GM21381 (cell line): ENCODE data around the gene KDM6A.
"Not testable (repeated sequence)": the region's sequence is repeated elsewhere in the genome, so short reads cannot be mapped to it uniquely, and the experiment has no call there.

Source experiments
- ATAC-seq: cut with Tn5 transposase; IDR thresholded peaks from one replicate; pipeline ENCODE4 v1.9.1; 2021; ENCODE audit warnings: mild to moderate bottlenecking, moderate library complexity; ENCODE audit not compliant: unreplicated experiment

Gene KDM6A

DNA sequence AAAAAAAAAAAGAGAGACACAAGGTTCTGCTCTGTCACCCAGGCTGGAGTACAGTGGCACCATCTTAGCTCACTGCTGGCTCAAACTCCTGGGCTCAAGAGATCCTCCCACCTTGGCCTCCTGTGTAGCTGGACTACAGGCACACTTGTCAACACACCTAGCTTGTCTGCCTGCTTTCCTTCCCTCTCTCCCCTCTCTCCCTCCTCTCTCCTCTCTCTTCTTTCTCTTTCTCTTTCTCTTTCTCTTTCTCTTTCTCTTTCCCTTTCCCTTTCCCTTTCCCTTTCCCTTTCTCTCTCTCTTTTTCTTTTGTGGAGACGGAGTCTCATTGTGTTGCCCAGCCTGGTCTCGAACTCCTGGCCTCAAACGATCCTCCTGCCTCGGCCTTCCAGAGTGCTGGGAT, 195.6 kb downstream of the KDM6A start:
- no peak for ATAC-seq

GRCh38 chrX:45070116-45071007, 197.4 kb downstream of the KDM6A start:
- no peak for ATAC-seq

GRCh38 chrX:45073011-45073410, 200.0 kb downstream of the KDM6A start:
- ATAC-seq: not testable (repeated sequence)

DNA sequence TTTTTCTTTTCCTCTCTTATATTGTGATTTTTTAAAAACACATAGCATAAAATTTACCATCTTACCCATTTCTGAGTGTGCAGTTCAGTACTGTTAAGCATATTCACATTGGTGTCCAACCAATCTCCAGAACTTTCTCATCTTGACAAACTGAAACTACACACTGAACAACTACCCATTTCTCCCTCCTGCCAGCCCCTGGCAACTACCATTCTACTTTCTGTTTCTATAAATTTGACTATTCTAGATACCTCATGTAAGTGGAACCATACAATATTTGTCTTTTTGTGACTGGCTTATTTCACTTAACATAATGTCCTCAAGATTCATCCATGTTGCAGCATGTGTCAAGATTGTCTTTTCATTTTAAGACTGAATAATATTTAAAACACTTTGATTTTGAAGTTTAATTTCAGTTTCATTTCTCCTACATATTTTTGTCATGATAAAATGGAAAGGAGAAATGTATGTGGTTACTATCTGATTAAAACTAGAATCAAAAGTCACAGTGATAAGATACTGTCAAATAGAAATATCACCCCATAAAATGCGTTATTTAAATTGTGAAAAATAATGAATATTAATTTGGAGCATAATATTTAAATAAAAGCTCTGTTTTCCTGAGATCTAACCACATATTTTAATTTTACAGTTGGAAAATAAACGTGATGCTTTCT, 204.9 kb downstream of the KDM6A start:
- ATAC-seq: peak; percentile 86

- ATAC-seq: no peak
Measured at GRCh38 chrX:45083314-45083713, 210.3 kb downstream of the KDM6A start.

GRCh38 chrX:45110494-45110893, 237.5 kb downstream of the KDM6A start:
- no peak for ATAC-seq

DNA sequence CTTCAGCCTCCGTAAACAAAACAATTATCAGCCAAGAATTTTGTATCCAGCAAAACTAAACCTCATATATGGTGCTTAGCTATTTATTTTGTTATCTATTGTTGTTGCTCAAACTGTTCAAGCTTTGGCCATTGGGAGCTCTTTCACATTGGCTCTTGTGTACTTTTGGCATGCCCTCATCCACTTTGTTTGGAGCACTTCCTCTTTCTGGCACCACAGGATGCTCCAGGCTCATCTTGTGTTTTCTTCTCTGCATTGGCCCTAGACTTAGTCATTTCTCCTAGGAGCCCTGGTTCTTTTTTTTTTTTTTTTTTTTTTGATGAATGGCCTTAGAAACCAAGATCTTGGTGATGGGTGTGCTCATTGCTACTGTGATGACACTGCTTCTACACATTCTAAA, 253.2 kb downstream of the KDM6A start:
- ATAC-seq: no peak

- no peak for ATAC-seq
Measured at GRCh38 chrX:45128896-45129454, 256.0 kb downstream of the KDM6A start.

DNA sequence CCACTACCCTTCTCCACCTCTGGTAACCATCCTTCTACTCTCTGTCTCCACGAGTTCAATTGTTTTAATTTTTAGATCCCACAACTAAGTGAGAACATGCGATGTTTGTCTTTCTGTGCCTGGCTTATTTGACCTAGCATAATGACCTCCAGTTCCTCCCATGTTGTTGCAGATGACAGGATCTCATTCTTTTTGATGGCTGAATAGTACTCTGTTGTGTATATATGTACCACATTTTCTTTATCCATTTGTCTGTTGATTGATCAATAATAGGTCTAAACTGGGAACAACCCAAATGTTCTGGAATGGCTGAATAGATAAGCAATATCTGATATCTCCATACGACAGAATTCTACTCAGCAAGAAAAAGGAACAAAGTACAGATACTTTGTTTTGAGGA, 260.5 kb downstream of the KDM6A start:
- no peak for ATAC-seq

- no peak for ATAC-seq
Measured at GRCh38 chrX:45134315-45134731, 261.3 kb downstream of the KDM6A start.

DNA sequence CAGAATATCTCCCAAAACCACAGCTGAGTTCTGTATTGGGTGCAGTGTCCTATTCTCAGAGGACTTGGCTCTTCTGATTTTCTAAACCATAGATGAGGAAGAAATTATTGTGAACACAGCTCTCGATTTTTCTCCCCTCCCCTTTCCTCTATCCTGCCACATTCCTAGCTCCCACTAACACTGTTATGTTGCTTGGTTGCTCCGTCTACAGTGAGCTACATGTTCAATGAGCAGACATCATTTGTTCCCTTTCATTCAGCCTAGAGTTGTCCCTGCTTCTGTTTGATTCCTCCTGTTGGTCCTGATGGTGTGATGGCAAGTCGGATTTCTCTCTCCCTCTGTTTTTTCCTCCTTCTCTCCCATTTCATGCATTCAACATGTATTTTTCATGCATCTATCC, 261.8 kb downstream of the KDM6A start:
- ATAC-seq: no peak

- ATAC-seq: not testable (repeated sequence)
Measured at GRCh38 chrX:45135391-45136075, 262.5 kb downstream of the KDM6A start.

DNA sequence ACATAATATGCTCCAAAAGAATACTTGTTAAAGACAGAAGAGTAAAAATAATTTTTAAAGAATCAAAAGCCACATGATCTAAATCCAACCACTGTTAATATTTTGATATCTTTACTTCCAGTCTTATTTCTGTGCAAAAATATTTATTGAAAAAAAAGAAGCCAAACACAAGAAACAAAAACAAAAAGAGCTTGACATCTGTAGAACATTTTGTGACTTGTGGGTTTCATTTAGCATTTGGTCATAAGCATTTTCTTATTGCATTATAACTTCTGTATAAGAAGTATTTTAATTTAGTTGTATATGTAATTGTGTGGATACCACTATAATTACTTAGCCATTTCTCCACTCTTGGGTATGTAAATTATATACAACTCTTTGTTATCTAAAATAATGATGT, 264.5 kb downstream of the KDM6A start:
- ATAC-seq: no peak

DNA sequence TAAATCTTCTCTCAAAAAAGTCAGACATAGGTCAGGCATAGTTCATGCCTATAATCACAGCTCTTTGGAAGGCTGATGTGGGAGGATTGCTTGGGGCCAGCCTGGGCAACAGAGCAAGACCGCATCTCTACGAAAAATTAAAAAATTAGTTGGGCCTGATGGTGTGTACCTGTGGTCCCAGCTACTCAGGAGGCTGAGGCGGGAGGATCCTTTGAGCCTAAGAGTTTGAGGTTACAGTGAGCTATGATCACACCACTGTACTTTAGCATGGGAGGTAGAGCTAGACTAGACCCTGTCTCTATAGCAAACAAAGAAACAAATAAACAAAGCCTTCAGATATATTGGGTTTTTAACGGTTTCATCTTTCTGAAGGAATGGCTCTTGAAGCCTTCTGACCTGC, 265.5 kb downstream of the KDM6A start:
- ATAC-seq: no peak

GRCh38 chrX:45140812-45141211, 267.8 kb downstream of the KDM6A start:
- no peak for ATAC-seq

DNA sequence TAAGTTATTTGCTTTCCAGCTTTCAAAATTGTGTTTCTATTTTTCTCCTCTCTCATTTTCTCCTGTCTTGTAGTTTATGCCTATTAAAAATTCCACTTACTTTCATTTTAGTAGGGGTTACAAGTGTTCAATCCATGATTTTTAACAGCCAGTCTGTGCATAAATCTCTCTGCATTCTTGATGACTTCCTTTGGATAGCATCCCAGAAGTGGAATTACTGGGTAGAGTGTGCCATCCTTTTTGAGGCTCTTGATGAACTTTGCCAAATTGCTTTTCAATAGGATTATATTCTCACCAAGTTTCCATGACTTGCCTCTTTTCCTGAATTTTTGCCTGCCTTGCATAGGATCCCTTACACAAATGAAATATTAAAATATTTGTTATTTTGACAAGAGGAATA, 269.2 kb downstream of the KDM6A start:
- no peak for ATAC-seq

GRCh38 chrX:45143455-45143854, 270.5 kb downstream of the KDM6A start:
- ATAC-seq: no peak

- no peak for ATAC-seq
Measured at GRCh38 chrX:45145492-45146215, 272.7 kb downstream of the KDM6A start.

- ATAC-seq: no peak
Measured at GRCh38 chrX:45150821-45151220, 277.8 kb downstream of the KDM6A start.

- ATAC-seq: no peak
Measured at GRCh38 chrX:45154033-45154360, 281.0 kb downstream of the KDM6A start.

DNA sequence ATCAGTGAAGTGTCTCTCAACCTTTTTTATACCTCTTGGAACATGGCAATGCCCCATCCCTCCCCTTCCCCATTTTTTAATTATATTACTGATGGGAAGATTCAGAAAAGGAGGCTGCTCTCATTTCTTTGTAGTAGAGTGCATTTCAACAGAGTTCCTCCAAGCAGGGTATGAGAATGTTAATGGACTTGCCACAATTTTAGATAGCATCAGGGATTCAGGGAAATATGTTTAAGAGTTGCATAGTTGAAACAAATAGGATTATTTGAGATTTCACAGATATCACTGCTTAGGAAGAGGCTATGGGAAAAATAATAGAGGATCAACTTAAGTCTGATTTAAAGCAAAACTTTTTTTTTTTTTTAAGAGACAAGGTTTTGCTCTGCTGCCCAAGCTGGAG, 281.5 kb downstream of the KDM6A start:
- ATAC-seq: no peak
